Measurements from ENCODE around the gene CYP20A1.
"Not testable (repeated sequence)": the region's sequence is repeated elsewhere in the genome, so short reads cannot be mapped to it uniquely, and the experiment has no call there.

The CYP20A1 gene

GRCh38 chr2:203246646-203247045 is 7.8 kb downstream of the CYP20A1 start:
- ATAC-seq (ENCODE audit: insufficient read depth, low read depth) (no peak), DNase-seq (no peak)
- Histone ChIP-seq H3K79me2 (ENCODE audit: insufficient read depth, low read length) (peaks cover 40% of the 10 kb centered on the region), H3K27me3 (ENCODE audit: insufficient read depth, low read length, poor library complexity) (no peaks in the 10 kb centered on the region), H3K27ac (ENCODE audit: low read length) (no peak overlapping the region), H3K9ac (ENCODE audit: low read depth, low read length) (no peak overlapping the region), H3K4me2 (ENCODE audit: insufficient read depth, low read length) (no peak overlapping the region), H3K9me3 (ENCODE audit: insufficient read depth, low read length, severe bottlenecking) (no peaks in the 10 kb centered on the region), H3K36me3 (ENCODE audit: insufficient read depth, low read length) (peaks cover 65% of the 10 kb centered on the region), H4K20me1 (ENCODE audit: insufficient read depth, low read length) (no peaks in the 10 kb centered on the region), H3K4me1 (ENCODE audit: insufficient read depth, low read length) (0 out of 2 replicates have a peak, but pooled peaks cover 3% of the 10 kb centered on the region), H2AFZ (ENCODE audit: low read depth, low read length) (no peak overlapping the region), H3K4me3 (ENCODE audit: low read depth in 1 of 2, low read length in 2 of 2) (no peak overlapping the region)
- TF ChIP-seq EZH2 (IDR thresholded peaks at IDR 0.05; ENCODE audit: borderline replicate concordance, low read depth, low read length, severe bottlenecking) = no peak
- TF ChIP-seq, protein P1, sequence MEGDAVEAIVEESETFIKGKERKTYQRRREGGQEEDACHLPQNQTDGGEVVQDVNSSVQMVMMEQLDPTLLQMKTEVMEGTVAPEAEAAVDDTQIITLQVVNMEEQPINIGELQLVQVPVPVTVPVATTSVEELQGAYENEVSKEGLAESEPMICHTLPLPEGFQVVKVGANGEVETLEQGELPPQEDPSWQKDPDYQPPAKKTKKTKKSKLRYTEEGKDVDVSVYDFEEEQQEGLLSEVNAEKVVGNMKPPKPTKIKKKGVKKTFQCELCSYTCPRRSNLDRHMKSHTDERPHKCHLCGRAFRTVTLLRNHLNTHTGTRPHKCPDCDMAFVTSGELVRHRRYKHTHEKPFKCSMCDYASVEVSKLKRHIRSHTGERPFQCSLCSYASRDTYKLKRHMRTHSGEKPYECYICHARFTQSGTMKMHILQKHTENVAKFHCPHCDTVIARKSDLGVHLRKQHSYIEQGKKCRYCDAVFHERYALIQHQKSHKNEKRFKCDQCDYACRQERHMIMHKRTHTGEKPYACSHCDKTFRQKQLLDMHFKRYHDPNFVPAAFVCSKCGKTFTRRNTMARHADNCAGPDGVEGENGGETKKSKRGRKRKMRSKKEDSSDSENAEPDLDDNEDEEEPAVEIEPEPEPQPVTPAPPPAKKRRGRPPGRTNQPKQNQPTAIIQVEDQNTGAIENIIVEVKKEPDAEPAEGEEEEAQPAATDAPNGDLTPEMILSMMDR (IDR thresholded peaks at IDR 0.05; ENCODE audit: borderline replicate concordance, extremely low read depth, low read length, poor library complexity, severe bottlenecking) = no peak

GRCh38 chr2:203252818-203253217 is 14.0 kb downstream of the CYP20A1 start:
- Histone ChIP-seq H3K4me2 (ENCODE audit: insufficient read depth, low read length) (no peak overlapping the region), H4K20me1 (ENCODE audit: insufficient read depth, low read length) (no peaks in the 10 kb centered on the region), H3K4me1 (ENCODE audit: insufficient read depth, low read length) (no peaks in the 10 kb centered on the region), H2AFZ (ENCODE audit: low read depth, low read length) (no peak overlapping the region), H3K4me3 (ENCODE audit: low read depth in 1 of 2, low read length in 2 of 2) (no peak overlapping the region), H3K27ac (ENCODE audit: low read length) (no peak overlapping the region), H3K27me3 (ENCODE audit: insufficient read depth, low read length, poor library complexity) (no peaks in the 10 kb centered on the region), H3K9me3 (ENCODE audit: insufficient read depth, low read length, severe bottlenecking) (no peaks in the 10 kb centered on the region), H3K36me3 (ENCODE audit: insufficient read depth, low read length) (peaks cover 70% of the 10 kb centered on the region), H3K79me2 (ENCODE audit: insufficient read depth, low read length) (peaks cover 8% of the 10 kb centered on the region; the same call in 1 of the 2 replicates), H3K9ac (ENCODE audit: low read depth, low read length) (no peak overlapping the region)
- DNase-seq = no peak
- no peak for TF ChIP-seq EZH2 (IDR thresholded peaks at IDR 0.05; ENCODE audit: borderline replicate concordance, low read depth, low read length, severe bottlenecking)
- TF ChIP-seq, protein P1 (IDR thresholded peaks at IDR 0.05; ENCODE audit: borderline replicate concordance, extremely low read depth, low read length, poor library complexity, severe bottlenecking) = no peak
- ATAC-seq (ENCODE audit: insufficient read depth, low read depth) = no peak

GRCh38 chr2:203253422-203254095 is 14.7 kb downstream of the CYP20A1 start:
- H4K20me1 ChIP-seq (ENCODE audit: insufficient read depth, low read length); H3K27me3 ChIP-seq (ENCODE audit: insufficient read depth, low read length, poor library complexity); H2AFZ ChIP-seq (ENCODE audit: low read depth, low read length); H3K4me3 ChIP-seq (ENCODE audit: low read depth in 1 of 2, low read length in 2 of 2); H3K4me1 ChIP-seq (ENCODE audit: insufficient read depth, low read length); H3K79me2 ChIP-seq (ENCODE audit: insufficient read depth, low read length); H3K4me2 ChIP-seq (ENCODE audit: insufficient read depth, low read length); H3K9ac ChIP-seq (ENCODE audit: low read depth, low read length); DNase-seq; ATAC-seq (ENCODE audit: insufficient read depth, low read depth); H3K9me3 ChIP-seq (ENCODE audit: insufficient read depth, low read length, severe bottlenecking); H3K27ac ChIP-seq (ENCODE audit: low read length): not testable (repeated sequence)
- peaks cover 72% of the 10 kb centered on the region for H3K36me3 ChIP-seq (ENCODE audit: insufficient read depth, low read length)

GRCh38 chr2:203261326-203262159 is 22.7 kb downstream of the CYP20A1 start:
- TF ChIP-seq EZH2 (IDR thresholded peaks at IDR 0.05; ENCODE audit: borderline replicate concordance, low read depth, low read length, severe bottlenecking) = no peak
- TF ChIP-seq, protein P1 (IDR thresholded peaks at IDR 0.05; ENCODE audit: borderline replicate concordance, extremely low read depth, low read length, poor library complexity, severe bottlenecking) = peak; percentile 16
- DNase-seq (no peak), ATAC-seq (ENCODE audit: insufficient read depth, low read depth) (no peak)
- Histone ChIP-seq H3K4me1 (ENCODE audit: insufficient read depth, low read length) (no peaks in the 10 kb centered on the region), H3K9ac (ENCODE audit: low read depth, low read length) (no peak overlapping the region), H3K4me3 (ENCODE audit: low read depth in 1 of 2, low read length in 2 of 2) (no peak overlapping the region), H3K4me2 (ENCODE audit: insufficient read depth, low read length) (no peak overlapping the region), H3K79me2 (ENCODE audit: insufficient read depth, low read length) (peaks cover 17% of the 10 kb centered on the region), H3K9me3 (ENCODE audit: insufficient read depth, low read length, severe bottlenecking) (no peaks in the 10 kb centered on the region), H4K20me1 (ENCODE audit: insufficient read depth, low read length) (peaks cover 5% of the 10 kb centered on the region; the same call in 1 of the 2 replicates), H3K36me3 (ENCODE audit: insufficient read depth, low read length) (peaks cover 64% of the 10 kb centered on the region), H2AFZ (ENCODE audit: low read depth, low read length) (no peak overlapping the region), H3K27me3 (ENCODE audit: insufficient read depth, low read length, poor library complexity) (no peaks in the 10 kb centered on the region), H3K27ac (ENCODE audit: low read length) (no peak overlapping the region)
